Measurements from ENCODE around the gene FAM174A.

DNA sequence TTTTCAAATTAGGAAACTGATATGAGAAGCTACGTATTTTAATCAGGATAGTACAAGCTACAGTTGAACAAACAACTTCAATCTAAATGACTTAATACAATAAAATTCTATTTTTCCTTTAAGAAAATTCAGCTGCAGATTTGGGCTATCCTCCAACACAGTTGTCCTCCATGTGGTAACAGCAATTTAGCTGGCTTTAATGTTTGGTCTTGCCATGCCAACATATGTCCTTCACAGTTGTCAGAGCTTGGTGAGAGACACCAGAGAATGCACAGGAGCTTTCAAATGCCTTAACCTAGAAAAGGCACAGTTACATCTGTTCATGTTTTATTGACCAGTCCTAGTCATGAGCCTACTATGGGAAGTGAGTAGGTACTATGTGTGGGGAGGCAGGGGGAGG lies 10.8 kb downstream of the FAM174A start:
- TF ChIP-seq CTCF (conservative IDR thresholded peaks at IDR 0.05; ENCODE audit: low read depth, low read length): no peak
- TF ChIP-seq EZH2 (IDR thresholded peaks at IDR 0.05; ENCODE audit: borderline replicate concordance, low read depth, low read length, poor library complexity, severe bottlenecking): no peak
